ENCODE measurements around the gene NPFF.

- TF ChIP-seq CTCF (IDR thresholded peaks at IDR 0.05) (no peak), POLR2A (IDR thresholded peaks at IDR 0.05) (peak; percentile 87 to 98 (median 96))
Observed at GRCh38 chr12:53500142-53500775, 7.0 kb downstream of the NPFF start.

Data from body of pancreas (tissue), 4 donors.